Activated CD4-positive, alpha-beta T cell treated with anti-CD3 and anti-CD28 coated beads, Interleukin-2, amount 50 U/mL, for 1 hour (primary cell): ENCODE data around the gene APP.
"Not testable (repeated sequence)": the region's sequence is repeated elsewhere in the genome, so short reads cannot be mapped to it uniquely, and the experiment has no call there.

Experiments used
- DNase-seq: peaks from one replicate; pipeline ENCODE4 v3.0.0-alpha.2; 2020

APP gene

DNA sequence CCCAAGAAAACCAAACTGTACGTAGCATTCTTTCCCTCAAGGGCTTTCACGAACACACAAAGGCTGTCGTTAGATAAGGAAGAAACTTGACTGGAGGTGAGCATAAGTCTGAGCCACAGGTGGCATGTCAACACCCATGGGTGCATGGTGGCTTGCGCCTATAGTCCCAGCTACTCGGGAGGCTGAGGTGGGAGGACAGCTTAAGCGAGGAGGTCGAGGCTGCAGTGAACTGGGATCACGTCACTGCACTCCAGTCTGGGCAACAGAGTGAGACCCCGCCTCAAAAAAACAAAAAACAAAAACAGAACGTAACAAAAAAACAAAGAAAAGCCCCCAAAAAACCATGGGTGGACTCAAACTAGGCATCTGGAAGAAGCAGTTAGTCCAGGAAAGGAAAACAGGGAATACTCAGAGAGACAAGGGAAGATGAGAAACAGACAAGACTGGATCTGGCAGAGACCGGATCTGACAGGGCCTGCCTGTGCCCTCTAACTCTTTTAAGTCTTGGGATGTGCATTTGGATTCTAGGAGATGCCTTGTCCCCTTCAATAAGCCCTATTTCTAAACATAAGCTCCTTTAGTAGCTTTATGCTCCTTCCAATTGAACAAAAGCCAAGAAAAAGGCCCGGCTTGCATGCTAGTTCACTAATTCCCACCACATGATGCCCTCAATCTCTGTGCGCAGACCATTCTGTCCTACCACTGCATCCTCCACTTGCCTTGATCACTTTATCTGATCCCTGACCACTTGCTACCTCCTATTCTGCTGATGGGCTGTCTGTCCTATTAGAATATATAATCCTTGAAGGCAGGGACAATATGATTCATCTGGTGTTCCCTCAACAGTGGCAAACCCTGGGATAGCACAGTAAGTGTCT, 73.8 kb downstream of the APP start:
- no peak for DNase-seq

DNA sequence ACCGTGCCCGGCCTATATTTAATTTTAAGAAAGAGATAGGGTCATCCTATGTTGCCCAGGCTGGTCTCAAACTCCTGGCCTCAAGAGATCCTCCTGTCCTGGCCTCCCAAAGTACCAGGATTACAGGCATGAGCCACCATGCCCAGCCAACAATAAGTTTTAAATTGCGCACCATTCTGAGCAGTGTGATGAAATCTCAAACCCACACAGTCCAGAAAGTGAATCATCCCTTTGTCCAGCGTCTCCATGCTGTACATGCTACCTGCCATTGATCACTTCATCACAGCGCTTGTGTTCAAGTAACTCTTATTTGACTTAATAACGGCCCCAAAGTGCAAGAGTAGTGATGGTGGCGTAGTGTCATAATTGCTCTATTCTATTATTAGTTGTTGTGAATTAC, 75.4 kb downstream of the APP start:
- DNase-seq: no peak

DNA sequence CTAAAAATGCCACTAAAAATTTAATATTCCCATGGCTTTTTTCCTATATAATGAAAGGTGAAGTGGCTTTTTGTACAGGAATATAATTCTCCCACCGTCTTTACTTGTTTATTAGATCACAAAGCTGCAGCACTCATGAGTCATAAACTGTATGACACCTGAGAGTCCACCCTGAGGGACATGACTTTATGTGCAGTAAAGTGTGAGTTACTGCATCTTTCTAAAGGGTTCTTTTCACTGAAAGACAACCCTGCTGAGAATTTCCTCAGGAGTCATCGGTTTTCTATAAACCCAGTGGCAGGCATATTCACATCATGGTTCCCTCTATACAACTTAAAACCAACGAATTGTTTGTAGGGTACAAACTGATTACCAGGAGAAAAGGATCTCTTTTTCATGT, 77.4 kb downstream of the APP start:
- DNase-seq: no peak

DNA sequence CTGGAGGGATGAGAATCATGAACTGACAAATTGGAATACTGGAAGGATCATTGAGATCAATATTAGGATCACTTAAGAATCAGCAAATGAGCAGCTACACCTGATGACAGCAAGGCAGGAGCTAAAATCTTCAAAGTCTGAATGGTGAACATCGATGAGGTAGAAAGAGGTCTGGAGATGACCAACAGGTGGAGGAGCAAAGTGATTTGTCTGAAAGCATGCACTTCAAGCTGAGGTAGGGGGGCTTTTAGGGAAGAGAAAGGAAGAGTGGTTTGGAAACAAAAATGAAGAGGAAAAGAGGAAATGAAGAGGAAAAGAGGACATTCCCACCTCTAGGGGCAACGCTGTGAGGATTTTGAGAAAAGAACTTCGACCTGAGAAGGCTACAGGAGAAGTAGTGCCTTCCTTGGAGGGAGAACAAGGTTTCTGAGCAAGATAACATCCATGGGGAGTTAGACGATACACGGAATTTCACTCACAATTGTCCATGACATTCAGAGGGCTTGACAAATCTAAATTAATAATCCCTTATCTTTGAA, 79.0 kb downstream of the APP start:
- no peak for DNase-seq

DNA sequence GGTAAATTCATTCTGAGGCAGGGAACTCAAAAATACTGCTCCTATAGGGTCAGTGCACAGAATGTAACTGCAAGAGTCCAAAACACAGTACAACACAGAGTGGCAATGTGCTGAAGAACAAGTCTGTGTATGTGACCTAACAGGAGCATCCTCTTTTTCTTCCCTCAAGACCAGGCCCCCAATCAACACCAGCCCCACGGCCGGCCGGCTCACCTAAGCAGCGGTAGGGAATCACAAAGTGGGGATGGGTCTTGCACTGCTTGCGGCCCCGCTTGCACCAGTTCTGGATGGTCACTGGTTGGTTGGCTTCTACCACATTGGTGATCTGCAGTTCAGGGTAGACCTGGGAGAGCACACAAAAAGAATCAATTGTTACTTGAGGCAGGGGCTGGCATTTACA, 80.8 kb downstream of the APP start:
- no peak for DNase-seq

DNA sequence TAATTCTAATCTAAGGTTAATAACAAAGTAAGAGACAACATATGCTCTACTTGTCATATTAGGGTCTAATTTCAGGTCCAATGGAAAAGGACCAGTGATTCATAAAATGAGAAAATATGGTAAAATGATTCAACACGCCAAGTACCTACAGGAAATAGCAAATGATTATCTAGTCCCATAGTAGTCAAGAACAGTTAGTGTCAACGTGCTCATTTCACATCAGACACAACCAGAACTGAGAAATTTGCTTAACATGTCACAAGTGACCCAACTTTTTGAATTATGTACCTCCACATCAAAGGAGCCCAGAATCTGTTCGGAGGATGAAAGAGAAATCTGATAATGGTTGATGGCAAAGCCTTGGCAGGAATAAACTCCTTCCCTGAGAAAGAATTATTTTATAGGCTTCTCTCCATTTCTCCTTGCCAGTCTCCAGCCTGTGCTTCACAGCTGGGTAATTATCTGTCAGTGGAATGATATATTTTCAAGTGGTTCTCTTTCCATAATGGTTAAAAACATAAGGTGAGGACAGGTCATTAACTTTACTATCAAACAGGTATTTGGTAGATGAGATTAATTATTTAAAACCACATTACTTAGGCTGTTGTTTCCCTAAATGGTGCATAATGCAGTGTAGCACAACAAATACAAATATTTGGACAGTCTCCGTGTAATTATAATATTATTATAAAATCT, 83.2 kb downstream of the APP start:
- no peak for DNase-seq

DNA sequence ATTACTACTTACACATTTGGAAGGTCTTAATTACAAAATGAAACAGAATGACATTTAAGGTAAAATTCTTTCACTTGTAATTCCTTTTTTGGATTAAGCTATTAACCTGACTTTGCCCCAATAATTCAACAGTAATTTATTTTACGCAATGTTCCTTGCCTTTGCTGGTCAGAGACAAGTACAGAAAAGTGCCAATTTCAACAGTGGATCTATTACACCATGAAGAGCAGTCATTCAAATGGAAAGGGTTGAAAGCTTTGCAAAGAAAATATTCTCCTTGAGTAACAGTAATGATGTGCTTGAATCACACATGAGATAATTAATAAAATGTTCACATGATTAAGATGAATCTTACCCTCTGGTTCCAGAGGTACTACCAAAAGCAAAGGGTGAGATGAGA, 84.7 kb downstream of the APP start:
- no peak for DNase-seq

DNA sequence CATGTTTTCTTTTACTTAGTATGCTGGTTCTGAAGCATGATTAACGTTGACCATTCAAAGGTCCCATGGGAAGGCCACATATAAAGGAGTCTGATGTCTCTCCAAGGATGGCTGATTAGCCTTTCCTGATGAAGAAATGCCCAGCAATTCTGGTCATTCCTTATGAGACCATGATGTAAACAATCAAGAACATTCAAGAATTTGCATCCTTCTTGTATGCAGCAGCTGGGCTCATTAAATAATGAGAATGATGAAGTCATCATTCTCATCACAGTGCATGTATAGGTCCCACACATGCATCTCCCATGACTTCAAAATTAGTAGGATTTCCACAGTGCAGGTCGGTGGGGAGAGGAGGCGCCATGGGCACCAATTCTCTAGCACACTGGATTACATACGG, 85.4 kb downstream of the APP start:
- DNase-seq: no peak

DNA sequence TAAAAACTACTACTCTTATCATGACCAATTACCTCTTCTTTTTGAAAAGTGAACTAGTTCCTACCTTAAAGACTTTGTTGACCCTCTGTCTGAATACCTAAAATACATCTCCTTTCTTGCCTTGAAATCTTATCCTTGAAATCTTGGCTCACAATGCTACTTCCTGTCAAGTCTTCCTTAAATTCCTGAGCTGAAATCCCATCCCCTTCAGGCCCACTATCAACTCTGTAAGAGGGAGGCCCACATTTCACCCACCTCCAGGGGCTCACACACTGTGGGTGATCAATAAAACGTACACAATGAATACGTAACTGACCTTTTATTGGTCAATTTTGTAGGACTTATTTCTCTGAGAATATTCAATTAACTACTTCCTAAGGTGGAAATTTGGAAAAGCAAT, 88.0 kb downstream of the APP start:
- DNase-seq: no peak

DNA sequence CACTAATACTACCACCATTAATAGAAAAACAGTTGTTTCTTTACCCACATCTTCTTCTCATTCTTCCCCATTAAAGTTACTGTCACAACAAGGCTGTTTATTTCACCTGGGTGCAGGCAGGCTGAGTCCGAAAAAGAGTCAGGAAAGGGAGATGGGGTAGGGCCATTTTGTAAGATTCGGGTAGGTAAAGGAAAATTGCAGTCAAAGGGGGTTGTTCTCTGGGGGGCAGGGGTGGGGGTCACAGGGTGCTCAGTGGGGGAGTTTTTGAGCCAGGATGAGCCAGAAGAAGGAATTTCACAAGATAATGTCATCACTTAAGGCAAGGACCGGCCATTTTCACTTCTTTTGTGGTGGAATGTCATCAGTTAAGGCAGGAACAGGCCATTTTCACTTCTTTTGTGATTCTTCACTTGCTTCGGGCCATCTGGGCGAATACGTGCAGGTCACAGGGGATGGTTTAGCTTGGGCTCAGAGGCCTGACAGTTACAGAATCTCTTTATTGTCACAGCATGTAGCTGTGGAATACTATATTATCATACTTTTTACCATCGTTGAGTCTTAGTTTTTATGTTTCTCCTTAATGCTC, 89.3 kb downstream of the APP start:
- DNase-seq: not testable (repeated sequence)

DNA sequence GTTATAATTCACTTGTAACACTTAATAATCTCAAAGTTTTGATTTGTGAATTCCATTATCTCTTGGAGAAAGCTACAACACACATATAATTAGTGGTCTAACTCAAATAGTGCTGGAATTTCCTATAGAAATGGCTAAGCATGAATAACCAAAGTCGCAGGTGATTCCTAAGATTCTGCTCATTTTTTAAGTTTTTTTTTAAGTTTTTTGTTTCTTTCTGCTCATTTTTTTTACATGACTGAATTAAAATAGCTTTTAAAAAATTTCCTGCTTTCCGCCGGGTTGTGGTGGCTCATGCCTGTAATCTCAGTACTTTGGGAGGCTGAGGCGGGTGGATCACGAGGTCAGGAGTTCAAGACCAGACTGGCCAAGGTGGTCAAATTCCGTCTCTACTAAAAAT, 90.4 kb downstream of the APP start:
- DNase-seq: no peak

DNA sequence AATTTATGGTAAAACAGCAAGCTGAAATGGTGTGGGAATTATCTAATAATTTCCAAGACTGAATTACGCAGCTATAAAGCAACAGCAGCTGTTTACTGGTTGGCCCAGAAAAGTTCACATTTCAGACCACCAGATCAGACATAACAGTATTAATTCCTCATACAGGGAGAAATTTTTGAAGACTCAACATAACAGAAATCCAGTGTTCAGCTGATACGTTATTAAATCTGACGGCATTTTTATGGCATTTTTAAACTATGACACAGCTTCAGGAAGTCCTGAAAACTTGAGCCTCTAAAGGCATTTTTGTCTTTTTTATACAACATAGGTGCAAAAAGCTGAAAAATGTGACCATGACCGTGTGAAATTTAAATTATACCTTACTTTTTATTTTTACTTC, 91.2 kb downstream of the APP start:
- no peak for DNase-seq

DNA sequence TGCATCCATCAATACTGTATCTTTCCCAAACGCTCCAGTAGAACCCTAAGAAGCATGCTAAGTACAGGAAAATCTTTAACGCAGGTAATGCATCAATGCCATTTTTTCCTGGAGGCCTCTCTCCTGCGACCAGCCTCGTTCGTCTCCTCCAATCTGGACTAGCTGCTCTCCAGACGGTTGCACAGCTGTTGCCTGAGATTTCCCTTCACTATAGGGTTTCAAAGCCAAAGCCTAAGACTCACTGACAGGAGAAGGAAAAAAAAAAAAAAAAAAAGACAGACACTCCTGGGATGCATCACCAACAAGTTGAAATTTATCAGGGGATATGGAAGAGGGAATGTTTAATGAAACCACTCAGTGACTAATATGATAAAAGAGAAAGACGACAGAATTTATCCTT, 93.0 kb downstream of the APP start:
- DNase-seq: no peak

DNA sequence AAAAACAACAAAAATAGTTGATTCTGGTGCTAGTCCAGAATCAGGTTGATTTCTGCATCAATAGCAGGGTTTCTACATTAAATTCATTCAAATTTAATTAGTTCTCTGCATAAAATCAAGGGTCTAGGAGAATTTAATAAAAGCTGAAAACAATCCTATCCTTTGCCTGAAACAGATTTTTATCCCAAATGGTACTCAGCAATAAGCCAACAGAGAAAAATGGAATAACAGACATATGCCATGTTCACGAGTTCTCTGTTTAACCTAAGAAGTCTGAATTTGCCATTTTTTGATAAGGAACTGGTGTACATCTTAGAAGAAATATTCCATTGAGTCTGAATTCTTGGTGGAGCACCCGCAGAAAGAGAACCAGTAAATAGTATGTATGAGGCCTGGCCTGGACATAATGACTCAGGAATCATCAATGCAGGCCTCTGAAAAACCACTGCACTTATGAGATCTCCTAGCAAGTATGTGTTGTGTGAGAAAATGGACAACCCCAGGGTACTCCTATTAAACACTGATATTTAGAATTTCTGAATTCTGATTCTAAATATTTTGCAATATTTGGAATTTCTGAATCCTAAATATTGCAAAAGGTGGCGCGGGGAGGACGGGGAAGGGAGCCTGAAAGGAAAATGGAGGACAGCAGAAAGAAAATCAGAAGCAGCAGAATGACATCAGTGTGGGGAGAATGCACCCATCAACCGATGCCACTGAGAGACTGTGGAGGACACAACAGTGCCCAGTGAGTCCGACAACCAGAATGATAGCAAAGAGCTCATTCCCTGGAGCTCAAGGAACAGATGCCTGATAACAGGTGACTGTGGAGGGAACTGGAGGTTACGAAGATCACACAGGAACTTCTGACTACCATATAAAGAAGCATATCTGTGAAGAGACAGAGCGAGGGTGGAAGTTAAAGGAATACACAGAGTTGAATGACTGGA, 97.6 kb downstream of the APP start:
- DNase-seq: no peak

DNA sequence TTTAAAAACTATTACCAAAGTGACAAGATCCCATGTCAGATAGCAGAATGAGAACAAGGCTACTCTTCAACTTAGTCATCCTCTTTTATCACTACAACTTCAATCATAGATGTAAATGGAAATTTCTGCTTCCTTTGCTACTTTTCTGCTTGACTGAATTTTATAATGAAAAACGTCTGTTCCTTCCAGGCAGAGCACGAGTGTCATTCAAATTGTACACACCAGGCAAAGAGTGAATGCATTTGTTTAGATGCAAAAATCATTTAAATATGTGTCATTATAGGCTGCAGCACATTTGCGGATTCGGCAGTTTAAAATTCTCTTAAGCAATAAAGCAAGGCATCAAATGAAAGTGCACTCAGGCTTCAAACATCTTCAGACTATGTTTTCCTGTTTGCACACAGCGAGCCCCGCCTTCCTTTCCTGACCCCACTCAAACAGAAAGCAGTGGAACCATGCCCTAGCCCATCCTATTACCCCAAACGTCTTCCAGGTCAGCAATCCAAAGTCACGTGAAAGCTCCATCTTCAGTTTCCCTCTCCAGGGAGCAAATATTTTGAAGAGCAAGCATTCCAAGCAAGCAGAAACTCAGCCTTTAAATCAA, 99.6 kb downstream of the APP start:
- peak; percentile 13 for DNase-seq

DNA sequence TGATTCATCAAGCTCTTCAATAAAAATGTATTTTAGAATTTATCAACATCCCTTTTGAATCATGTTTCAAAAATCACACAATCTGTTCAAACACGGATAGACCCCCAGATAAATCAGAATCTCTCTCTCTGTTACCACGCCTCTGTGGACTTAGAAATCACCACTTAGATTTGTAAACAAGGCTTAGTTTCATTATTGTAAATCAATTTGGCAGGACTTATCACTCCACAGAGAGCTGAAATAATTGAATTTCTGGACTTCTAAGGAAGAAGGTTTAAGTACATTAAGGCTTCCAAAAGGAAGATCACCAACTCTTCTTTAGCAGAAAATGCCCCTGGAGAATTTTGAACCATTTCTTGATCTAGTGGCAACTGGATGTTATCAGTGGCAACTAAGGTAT, 100.4 kb downstream of the APP start:
- no peak for DNase-seq

DNA sequence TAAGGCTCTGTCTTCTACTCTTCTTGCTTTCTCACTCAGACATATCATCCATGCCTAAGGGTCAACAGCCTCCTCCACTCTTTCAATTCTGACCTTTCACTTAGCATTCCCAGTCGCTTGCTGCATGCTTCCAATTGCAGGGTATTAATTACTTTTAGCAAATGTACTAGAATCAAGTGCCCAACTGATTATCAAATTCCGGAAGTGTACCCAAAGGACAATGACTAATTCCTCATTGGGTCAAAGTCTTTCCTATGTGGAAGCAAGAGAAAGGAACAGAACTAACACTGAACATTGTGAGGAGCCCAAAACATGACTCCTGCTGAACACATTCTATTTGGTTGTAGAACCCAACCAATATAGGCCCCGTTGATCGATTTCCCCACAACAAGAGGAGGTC, 101.8 kb downstream of the APP start:
- no peak for DNase-seq

DNA sequence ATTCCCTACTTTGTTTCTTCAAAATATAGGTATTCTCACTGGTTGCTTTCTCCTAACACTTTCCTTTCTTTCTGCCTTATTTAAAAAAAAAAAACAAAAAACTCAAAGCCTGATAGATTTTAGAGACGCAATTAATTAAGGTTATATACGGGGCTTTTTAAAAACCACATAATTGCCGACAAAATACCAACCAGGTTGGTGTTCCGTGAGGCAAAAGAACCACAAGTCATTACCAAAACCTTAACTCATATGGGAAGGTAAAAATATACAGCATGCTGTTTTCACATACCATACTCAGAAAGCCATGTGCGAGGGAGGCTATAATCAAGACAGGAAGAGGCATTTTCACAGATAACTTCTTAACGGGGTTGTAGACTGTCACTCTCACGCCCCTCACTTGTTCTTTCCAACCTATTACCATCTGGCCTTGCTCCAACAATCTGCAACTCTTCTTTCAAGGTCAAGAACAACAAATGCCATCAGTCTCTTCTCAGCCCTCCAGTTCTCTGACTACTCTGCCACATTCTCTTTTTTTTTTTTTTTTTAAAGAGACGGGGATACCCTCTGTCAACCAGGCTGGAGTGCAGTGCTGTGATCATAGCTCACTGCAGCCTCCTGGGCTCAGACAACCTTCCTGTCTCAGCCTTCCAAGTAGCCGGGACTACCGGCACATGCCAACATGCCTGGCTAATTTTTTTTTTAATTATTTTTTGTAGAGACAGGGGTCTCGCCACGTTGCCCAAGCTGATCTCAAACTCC, 102.6 kb downstream of the APP start:
- no peak for DNase-seq

DNA sequence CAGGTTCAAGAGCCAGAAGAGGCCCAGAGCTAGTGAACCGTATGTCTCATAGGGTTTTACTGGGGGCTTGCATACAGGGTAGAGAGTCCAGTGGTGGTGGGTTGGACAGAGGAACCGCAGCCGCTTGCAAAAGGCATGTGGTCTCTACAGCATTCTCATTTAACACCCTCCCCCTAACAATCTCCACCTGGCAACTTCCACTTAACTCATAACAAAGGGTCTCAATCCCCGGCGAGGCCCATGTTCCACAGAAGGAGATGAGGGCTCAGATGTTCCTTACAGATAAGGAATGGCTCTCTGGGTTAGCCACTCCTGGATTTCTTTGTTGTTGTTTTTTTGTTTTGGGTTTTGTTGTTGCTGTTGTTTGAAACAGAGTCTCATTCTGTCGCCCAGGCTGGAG, 106.1 kb downstream of the APP start:
- no peak for DNase-seq

DNA sequence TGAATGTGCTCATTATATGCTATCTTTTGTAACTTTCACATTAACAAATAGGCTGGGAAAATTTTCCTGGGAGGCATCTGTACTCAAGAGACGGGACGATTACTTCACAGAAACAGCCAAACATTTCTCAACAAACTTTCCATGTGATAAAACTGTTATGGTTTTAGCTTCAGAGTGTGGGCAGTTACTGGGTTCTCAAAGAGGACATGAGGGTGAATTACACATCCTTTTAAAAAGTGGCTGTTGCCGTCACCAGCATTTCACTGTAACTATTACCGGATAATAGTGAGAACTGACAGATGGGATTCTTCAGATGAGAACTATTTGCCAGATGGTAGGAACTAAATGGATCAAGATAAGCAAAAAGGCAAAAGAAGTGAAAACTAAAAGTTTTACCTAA, 109.1 kb downstream of the APP start:
- no peak for DNase-seq

DNA sequence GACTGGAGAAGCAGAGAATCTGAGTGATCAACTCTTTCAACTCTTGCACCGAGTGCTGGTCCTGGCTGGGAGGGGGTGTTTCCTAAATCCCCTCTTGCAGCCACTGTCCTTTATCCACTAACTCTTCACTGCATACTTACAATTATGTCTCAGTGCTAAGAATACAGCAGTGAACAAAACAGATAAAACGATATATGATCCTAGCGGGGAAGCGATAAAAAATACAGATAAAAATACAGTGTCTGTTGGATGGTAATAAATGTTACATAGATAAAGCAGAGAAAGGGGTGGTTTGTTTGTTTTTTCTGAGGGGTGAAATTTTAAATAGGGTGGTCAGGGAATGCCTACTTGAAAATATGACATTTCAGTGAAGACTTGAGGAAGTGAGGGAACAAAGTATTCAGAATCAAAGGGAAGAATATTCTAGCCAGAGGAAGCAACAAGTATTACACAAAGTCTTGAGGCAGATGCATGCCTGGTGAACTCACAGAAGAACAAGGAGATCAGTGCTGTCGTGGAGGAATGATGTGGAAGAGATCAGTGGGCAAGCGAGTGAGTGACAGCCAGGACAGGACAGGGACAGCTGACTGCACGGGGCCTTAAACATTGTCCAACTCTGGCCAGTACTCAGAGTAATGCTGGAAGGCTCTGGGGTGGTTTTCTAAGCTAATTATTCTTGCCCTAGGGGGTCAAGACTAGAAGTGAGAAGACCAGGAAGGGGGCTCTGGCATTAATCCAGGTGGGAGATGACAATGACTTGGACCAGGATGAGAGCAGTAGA, 110.0 kb downstream of the APP start:
- DNase-seq: no peak
